GM21528 (cell line): ENCODE measurements around the gene PSMD1.
"Not testable (repeated sequence)": the region's sequence is repeated elsewhere in the genome, so short reads cannot be mapped to it uniquely, and the experiment has no call there.

ENCODE experiments used
- ATAC-seq: cut with Tn5 transposase; IDR thresholded peaks from one replicate; pipeline ENCODE4 v1.9.1; 2021; ENCODE audit warnings: mild to moderate bottlenecking, moderate library complexity; ENCODE audit not compliant: unreplicated experiment, low FRiP score

Gene PSMD1

GRCh38 chr2:231052494-231053451 is 3.9 kb upstream of the PSMD1 start:
- ATAC-seq, result peak; percentile 56

GRCh38 chr2:231053846-231054245 is 2.8 kb upstream of the PSMD1 start:
- ATAC-seq, result no peak

- no peak for ATAC-seq
Measured at GRCh38 chr2:231057590-231057989, 923 bp downstream of the PSMD1 start.

GRCh38 chr2:231058761-231059550 is 2.3 kb downstream of the PSMD1 start:
- no peak for ATAC-seq

- no peak for ATAC-seq
Measured at GRCh38 chr2:231059756-231060155, 3.1 kb downstream of the PSMD1 start.

- no peak for ATAC-seq
Measured at GRCh38 chr2:231062776-231063175, 6.1 kb downstream of the PSMD1 start.

- ATAC-seq, result no peak
Measured at GRCh38 chr2:231063347-231063746, 6.7 kb downstream of the PSMD1 start.

- no peak for ATAC-seq
Measured at GRCh38 chr2:231065966-231066365, 9.3 kb downstream of the PSMD1 start.

GRCh38 chr2:231067531-231067930 is 10.9 kb downstream of the PSMD1 start:
- ATAC-seq, result not testable (repeated sequence)

- ATAC-seq, result no peak
Measured at GRCh38 chr2:231068525-231069222, 12.0 kb downstream of the PSMD1 start.

GRCh38 chr2:231069379-231070054 is 12.8 kb downstream of the PSMD1 start:
- ATAC-seq, result no peak

- no peak for ATAC-seq
Measured at GRCh38 chr2:231084565-231084964, 27.9 kb downstream of the PSMD1 start.

GRCh38 chr2:231088754-231089153 is 32.1 kb downstream of the PSMD1 start:
- ATAC-seq, result no peak

- no peak for ATAC-seq
Measured at GRCh38 chr2:231093933-231094332, 37.3 kb downstream of the PSMD1 start.

GRCh38 chr2:231094736-231095346 is 38.2 kb downstream of the PSMD1 start:
- ATAC-seq, result no peak

- ATAC-seq, result no peak
Measured at GRCh38 chr2:231099918-231100317, 43.3 kb downstream of the PSMD1 start.

GRCh38 chr2:231100321-231100720 is 43.7 kb downstream of the PSMD1 start:
- not testable (repeated sequence) for ATAC-seq

- no peak for ATAC-seq
Measured at GRCh38 chr2:231100990-231101389, 44.3 kb downstream of the PSMD1 start.

GRCh38 chr2:231102772-231103171 is 46.1 kb downstream of the PSMD1 start:
- ATAC-seq, result no peak
